Ovary (tissue), 9 donors: ENCODE data around the gene VPS8. TPM values are rescaled to one million over a fixed set of nuclear protein-coding genes. Genes with fewer than 3 reads are reported as not detected.

Experiments used
- DNase-seq, 5 donors: peaks; one replicate each; pipeline ENCODE4 v3.0.0-alpha.2; 2019 to 2020
- H3K27ac ChIP-seq, 2 donors: fragments of 200-600 bp; one replicate each; pipeline versions ENCODE4 v1.5.1 to v1.8.0; 2019 to 2022
- H3K27me3 ChIP-seq: fragments of 200-600 bp; one replicate; pipeline ENCODE4 v1.8.0; 2022
- H3K36me3 ChIP-seq: fragments of 200-600 bp; sonication (generic); one replicate; pipeline ENCODE4 v1.5.1; 2019
- H3K4me1 ChIP-seq: one replicate; pipeline ENCODE4 v1.8.1; 2013; ENCODE audit warnings: mild to moderate bottlenecking, moderate library complexity; ENCODE audit not compliant: insufficient read depth
- H3K4me3 ChIP-seq: fragments of 200-600 bp; sonication (generic); one replicate; pipeline ENCODE4 v1.5.1; 2017
- H3K9me3 ChIP-seq, 2 donors: fragments of 200-600 bp in 1 of 2; sonication (generic) in 1 of 2; one replicate each; pipeline versions ENCODE4 v1.5.1 to v1.8.1; 2013 to 2019; ENCODE audit warnings: mild to moderate bottlenecking in 1 of 2, moderate library complexity in 1 of 2
- CTCF ChIP-seq, 3 donors: fragments of 450-650 bp in 2 of 3; fragments of 200-600 bp in 1 of 3; IDR thresholded peaks; one replicate each; pipeline versions ENCODE4 v1.5.1 to v1.8.0; 2016 to 2022; ENCODE audit warnings: antibody characterized with exemption in 3 of 3, mild to moderate bottlenecking in 1 of 3
- EP300 ChIP-seq: sonication (generic); formaldehyde crosslinking; IDR thresholded peaks from one replicate; pipeline ENCODE4 v1.6.1; 2017; ENCODE audit warnings: antibody characterized with exemption
- POLR2A ChIP-seq: fragments of 450-650 bp; IDR thresholded peaks from one replicate; pipeline ENCODE4 v1.6.1; 2017; ENCODE audit warnings: antibody characterized with exemption, mild to moderate bottlenecking, moderate library complexity
- WGBS, 3 donors: extraction: QIAGEN DNeasy Blood & Tissue Kit in 1 of 3; methylation state at CpG; one replicate each; pipeline versions ENCODE4 v1.1.5 to v1.1.7; 2013 to 2017; 5-methylcytosine and 5-hydroxymethylcytosine counted together
- intact Hi-C, 4 donors: fragments of 100-400 bp; cut with DNase I; formaldehyde crosslinking; loops; one replicate each; pipeline versions ENCODE4 v1.11.0 to v1.15.1; 2022 to 2023
- polyA plus RNA-seq, 2 donors: library from polyadenylated mRNA; stranded (reverse); fragments of 200-250 nt in 1 of 2; fragments of 350-450 nt in 1 of 2; fragmentation: Illumina TruSeq in 1 of 2; extraction: RNeasy Lipid Tissue Mini Kit (QIAGEN cat#74804) in 1 of 2; gene quantifications; one replicate each; pipeline ENCODE4 v1.2.3, GENCODE V29; 2013 to 2014
- total RNA-seq, 7 donors: library from RNA; depleted of rRNA in 2 of 7; stranded (reverse); fragments of >200 nt in 2 of 7; fragmentation: NEBNext Ultra II Directional in 3 of 7; extraction: Animal tissue kit (Norgen Biotek cat#: 25700) in 3 of 7; gene quantifications; one replicate each; pipeline versions ENCODE4 v1.1.0 to v1.2.4, GENCODE V29; 2016 to 2023
- donor health status: DM: no; HTN: no; CAD: no; lungs with moderate emphysema.
- donor health status: DM: no; HTN: no; CAD: no.
- donor health status: Bipolar disorder and iron deficiency.
- donor health status: DM: yes; HTN: yes; CAD: no.
- donor health status: DM: no; HTN: no; CAD: no.
- donor health status: DM: yes; HTN: yes; CAD: no.

VPS8 gene
- total and polyA plus RNA-seq, 9 donors, result 15.0 to 58.8 (median 42.7) TPM

- 83 to 92% (median 88%) methylated on average over 5 of the region's 5 CpGs for WGBS, 3 donors
- no peak overlapping the region for H3K27ac ChIP-seq
- H3K9me3 ChIP-seq, result no peaks in the 10 kb centered on the region
- H3K27me3 ChIP-seq, result no peaks in the 10 kb centered on the region
- intact Hi-C loops, result no loop called here
- no peak for DNase-seq
- no peaks in the 10 kb centered on the region for H3K36me3 ChIP-seq
- TF ChIP-seq POLR2A, result no peak
- TF ChIP-seq EP300, result no peak
- no peak for TF ChIP-seq CTCF (IDR thresholded peaks at IDR 0.05)
- no peak overlapping the region for H3K4me3 ChIP-seq
- H3K4me1 ChIP-seq, result no peaks in the 10 kb centered on the region
These were observed 5.2 kb upstream of the VPS8 start for GRCh38 chr3:184806567-184807271.

- DNase-seq, result no peak
- no peaks in the 10 kb centered on the region for H3K4me1 ChIP-seq
- TF ChIP-seq POLR2A (no peak), CTCF (IDR thresholded peaks at IDR 0.05) (no peak), EP300 (no peak)
- no peaks in the 10 kb centered on the region for H3K9me3 ChIP-seq
- H3K4me3 ChIP-seq, result no peak overlapping the region
- no peak overlapping the region for H3K27ac ChIP-seq
- intact Hi-C loops, result no loop called here
- no peaks in the 10 kb centered on the region for H3K36me3 ChIP-seq
- WGBS, 3 donors, result 82 to 88% (median 84%) methylated on average over 3 of the region's 3 CpGs
- no peaks in the 10 kb centered on the region for H3K27me3 ChIP-seq
These were observed 4.4 kb upstream of the VPS8 start for GRCh38 chr3:184807549-184807948.

DNA sequence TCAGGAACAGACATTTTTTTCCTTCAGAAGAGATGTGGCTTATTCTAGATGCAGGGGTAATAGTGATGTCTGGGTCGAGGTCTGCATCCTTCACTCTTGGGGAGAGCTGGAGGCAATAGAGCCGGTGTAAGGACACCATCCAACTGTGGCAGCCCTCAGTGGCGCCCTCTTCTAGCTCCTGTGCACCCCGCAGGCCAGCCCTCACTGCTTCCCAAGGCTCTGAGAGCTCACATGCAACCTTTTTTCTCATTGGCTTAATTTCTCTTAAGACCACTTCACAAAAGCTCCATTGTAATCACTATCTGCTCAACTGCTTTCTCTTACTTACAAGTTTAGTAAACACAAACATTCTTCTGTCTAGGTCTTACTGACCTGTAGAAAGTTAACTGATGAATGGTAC is 3.9 kb upstream of the VPS8 start:
- peaks cover 3% of the 10 kb centered on the region for H3K4me1 ChIP-seq
- intact Hi-C loops, result no loop called here

DNA sequence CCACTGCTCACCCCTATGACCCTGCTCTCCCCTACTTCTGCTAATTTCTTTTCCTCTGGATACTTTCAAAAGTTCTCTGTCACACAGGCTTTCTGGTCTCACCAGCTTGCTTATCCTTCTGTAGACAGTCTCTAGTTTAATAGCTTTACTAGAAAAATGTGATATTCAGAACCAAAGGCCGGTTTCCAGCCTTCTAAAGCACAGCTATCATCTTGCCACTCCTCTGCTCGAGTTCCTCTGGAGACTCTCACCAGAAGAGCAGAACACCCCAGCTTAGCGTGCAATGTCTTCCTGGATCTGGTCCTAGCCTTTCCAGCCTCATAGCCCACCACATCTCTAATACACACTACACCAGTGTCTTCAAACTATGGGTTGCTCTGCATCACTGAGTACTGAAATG is 1.8 kb upstream of the VPS8 start:
- no peak for DNase-seq
- H3K4me1 ChIP-seq, result peaks cover 5% of the 10 kb centered on the region
- no peaks in the 10 kb centered on the region for H3K36me3 ChIP-seq
- no peak overlapping the region for H3K27ac ChIP-seq
- 26 to 60% (median 39%) methylated on average over 3 of the region's 3 CpGs for WGBS, 3 donors
- intact Hi-C loops, result no loop called here
- H3K4me3 ChIP-seq, result no peak overlapping the region
- TF ChIP-seq EP300 (no peak), POLR2A (no peak), CTCF (IDR thresholded peaks at IDR 0.05) (no peak)
- no peaks in the 10 kb centered on the region for H3K27me3 ChIP-seq
- H3K9me3 ChIP-seq, result no peaks in the 10 kb centered on the region

More for the DNA sequence above, 3.9 kb upstream of the VPS8 start:
- WGBS, 3 donors, result 5 to 28% (median 8%) methylated on average over 4 of the region's 4 CpGs
- H3K27ac ChIP-seq, result no peak overlapping the region
- H3K27me3 ChIP-seq, result no peaks in the 10 kb centered on the region
- TF ChIP-seq POLR2A (no peak), CTCF (IDR thresholded peaks at IDR 0.05) (no peak), EP300 (no peak)
- no peaks in the 10 kb centered on the region for H3K36me3 ChIP-seq
- H3K4me3 ChIP-seq, result no peak overlapping the region
- DNase-seq, result no peak
- H3K9me3 ChIP-seq, result no peaks in the 10 kb centered on the region
